Panc1 (cell line): ENCODE results near the gene NMNAT3. TPM values are rescaled to one million over a fixed set of nuclear protein-coding genes. Genes with fewer than 3 reads are reported as not detected.

Source experiments
- ATAC-seq: fragments of 200-7000 bp; cut with Tn5 transposase; 2 replicates; pipeline ENCODE4 v1.9.1; 2020; ENCODE audit warnings: mild to moderate bottlenecking, moderate library complexity
- BruUV-seq: library from RNA; stranded (reverse); fragments of 400-500 nt; replicated peaks from 2 replicates; lab custom pipeline; 2021; lab: Mats Ljungman, UMichigan
- CTCF ChIA-PET: fragments of 300-600 bp; sonication (Branson Sonifier 250); formaldehyde crosslinking; loops from one replicate; lab custom pipeline; 2022; ENCODE audit warnings: antibody characterized with exemption; lab: Charles Lee
- POLR2A ChIA-PET: fragments of 300-600 bp; sonication (Branson Sonifier 250); formaldehyde crosslinking; loops from one replicate; lab custom pipeline; 2022; ENCODE audit warnings: antibody characterized with exemption; lab: Charles Lee
- DNase-seq: peaks from one replicate; pipeline ENCODE4 v3.0.0-alpha.2; 2010; ENCODE audit warnings: low read depth, low spot score
- H3K27ac ChIP-seq: 2 replicates; pipeline ENCODE4 v1.5.1; 2011; ENCODE audit warnings: mild to moderate bottlenecking, low read length, inconsistent platforms
- H3K27me3 ChIP-seq: fragments of 200-500 bp; sonication (Bioruptor generic); 2 replicates; pipeline ENCODE4 v1.6.0; 2014; ENCODE audit warnings: low read length, inconsistent platforms; ENCODE audit not compliant: control insufficient read depth, insufficient read depth
- H3K36me3 ChIP-seq: fragments of 200-500 bp; sonication (Bioruptor generic); 2 replicates; pipeline ENCODE4 v1.5.1; 2014; ENCODE audit warnings: inconsistent platforms, mild to moderate bottlenecking, low read length, moderate library complexity; ENCODE audit not compliant: control insufficient read depth, insufficient read depth
- H3K4me1 ChIP-seq: 2 replicates; pipeline ENCODE4 v1.5.1; 2011; ENCODE audit warnings: inconsistent platforms, mild to moderate bottlenecking, low read length, moderate library complexity; ENCODE audit not compliant: control insufficient read depth, insufficient read depth
- H3K4me3 ChIP-seq, 2 experiments: 2 replicates each; pipeline ENCODE4 v1.5.1; 2011 to 2012; ENCODE audit warnings: low read depth in 2 of 2, low read length in 2 of 2, mild to moderate bottlenecking in 2 of 2, inconsistent platforms in 1 of 2, moderate library complexity in 1 of 2
- H3K9me3 ChIP-seq: fragments of 200-500 bp; sonication (Bioruptor generic); 2 replicates; pipeline ENCODE4 v1.5.1; 2014; ENCODE audit warnings: low read depth, mild to moderate bottlenecking, inconsistent platforms, low read length, moderate library complexity; ENCODE audit not compliant: control insufficient read depth, insufficient read depth
- POLR2AphosphoS5 ChIP-seq: IDR thresholded peaks from 2 replicates; pipeline ENCODE4 v1.6.1; 2012; ENCODE audit warnings: mild to moderate bottlenecking, low read depth, low read length, moderate library complexity
- SIN3A ChIP-seq: IDR thresholded peaks from 2 replicates; pipeline ENCODE4 v1.6.1; 2012; ENCODE audit warnings: low read depth, mild to moderate bottlenecking, low read length, moderate library complexity, borderline replicate concordance; ENCODE audit not compliant: insufficient read depth
- TCF7L2 ChIP-seq: IDR thresholded peaks from 2 replicates; pipeline ENCODE4 v1.6.1; 2011; ENCODE audit warnings: mild to moderate bottlenecking, low read depth, low read length, inconsistent platforms
- in situ Hi-C: cut with HindIII; loops from 2 replicates; pipeline ENCODE4 v1.10.0; 2016; ENCODE audit warnings: low sequenced_read_pairs, low pct_unique_long_range_greater_than_20kb
- intact Hi-C: fragments of 100-400 bp; cut with micrococcal nuclease; formaldehyde crosslinking; loops from one replicate; pipeline ENCODE4 v1.10.0; 2022; ENCODE audit not compliant: unreplicated experiment
- total RNA-seq: library from RNA; stranded (reverse); gene quantifications from one replicate; pipeline ENCODE4 v1.2.1, GENCODE V29; 2021; ENCODE audit not compliant: unreplicated experiment
- TF ChIP-seq, protein P1 (sequence below): fragments of 450-650 bp; IDR thresholded peaks from 2 replicates; pipeline ENCODE4 v1.5.1; 2017; ENCODE audit warnings: mild to moderate bottlenecking
- TF ChIP-seq, protein P2 (sequence below), 2 experiments: IDR thresholded peaks; 2 replicates each; pipeline ENCODE4 v1.6.1; 2011 to 2012; ENCODE audit warnings: low read depth in 2 of 2, control low read depth in 1 of 2, low read length in 1 of 2, mild to moderate bottlenecking in 1 of 2, moderate library complexity in 1 of 2; ENCODE audit not compliant: insufficient read depth in 1 of 2

NMNAT3 gene
- total RNA-seq, 1 experiment from 2014 or later, result 1.9 TPM

DNA sequence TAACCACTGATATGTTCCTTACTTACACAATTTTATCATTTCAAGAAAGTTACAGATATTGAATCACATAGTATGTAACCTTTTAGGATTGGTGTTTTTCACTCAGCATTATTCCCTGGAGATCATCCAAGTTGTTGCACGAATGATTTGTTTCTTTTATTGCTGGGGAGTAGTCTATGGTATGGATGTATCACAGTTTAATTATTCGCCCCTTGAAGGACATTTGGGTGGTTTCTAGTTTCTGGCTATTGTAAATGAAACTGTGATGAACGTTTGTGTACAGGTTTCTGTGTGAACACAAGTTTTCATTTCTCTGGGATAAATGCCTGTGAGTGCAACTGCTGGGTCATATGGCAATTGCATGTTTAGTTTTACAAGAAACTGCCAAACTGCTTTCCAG is 68.8 kb downstream of the NMNAT3 start:
- Histone ChIP-seq H3K4me1 (no peaks in the 10 kb centered on the region), H3K27ac (no peak overlapping the region), H3K4me3 (no peak overlapping the region), H3K9me3 (no peaks in the 10 kb centered on the region), H3K36me3 (no peaks in the 10 kb centered on the region), H3K27me3 (no peaks in the 10 kb centered on the region)
- no peak for ATAC-seq
- ChIA-PET CTCF (no interaction called here), POLR2A (no interaction called here)
- in situ Hi-C loops, result no loop called here
- no peak for TF ChIP-seq SIN3A
- no peak for TF ChIP-seq POLR2AphosphoS5
- TF ChIP-seq, protein P1, sequence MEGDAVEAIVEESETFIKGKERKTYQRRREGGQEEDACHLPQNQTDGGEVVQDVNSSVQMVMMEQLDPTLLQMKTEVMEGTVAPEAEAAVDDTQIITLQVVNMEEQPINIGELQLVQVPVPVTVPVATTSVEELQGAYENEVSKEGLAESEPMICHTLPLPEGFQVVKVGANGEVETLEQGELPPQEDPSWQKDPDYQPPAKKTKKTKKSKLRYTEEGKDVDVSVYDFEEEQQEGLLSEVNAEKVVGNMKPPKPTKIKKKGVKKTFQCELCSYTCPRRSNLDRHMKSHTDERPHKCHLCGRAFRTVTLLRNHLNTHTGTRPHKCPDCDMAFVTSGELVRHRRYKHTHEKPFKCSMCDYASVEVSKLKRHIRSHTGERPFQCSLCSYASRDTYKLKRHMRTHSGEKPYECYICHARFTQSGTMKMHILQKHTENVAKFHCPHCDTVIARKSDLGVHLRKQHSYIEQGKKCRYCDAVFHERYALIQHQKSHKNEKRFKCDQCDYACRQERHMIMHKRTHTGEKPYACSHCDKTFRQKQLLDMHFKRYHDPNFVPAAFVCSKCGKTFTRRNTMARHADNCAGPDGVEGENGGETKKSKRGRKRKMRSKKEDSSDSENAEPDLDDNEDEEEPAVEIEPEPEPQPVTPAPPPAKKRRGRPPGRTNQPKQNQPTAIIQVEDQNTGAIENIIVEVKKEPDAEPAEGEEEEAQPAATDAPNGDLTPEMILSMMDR, result no peak
- TF ChIP-seq, protein P2, sequence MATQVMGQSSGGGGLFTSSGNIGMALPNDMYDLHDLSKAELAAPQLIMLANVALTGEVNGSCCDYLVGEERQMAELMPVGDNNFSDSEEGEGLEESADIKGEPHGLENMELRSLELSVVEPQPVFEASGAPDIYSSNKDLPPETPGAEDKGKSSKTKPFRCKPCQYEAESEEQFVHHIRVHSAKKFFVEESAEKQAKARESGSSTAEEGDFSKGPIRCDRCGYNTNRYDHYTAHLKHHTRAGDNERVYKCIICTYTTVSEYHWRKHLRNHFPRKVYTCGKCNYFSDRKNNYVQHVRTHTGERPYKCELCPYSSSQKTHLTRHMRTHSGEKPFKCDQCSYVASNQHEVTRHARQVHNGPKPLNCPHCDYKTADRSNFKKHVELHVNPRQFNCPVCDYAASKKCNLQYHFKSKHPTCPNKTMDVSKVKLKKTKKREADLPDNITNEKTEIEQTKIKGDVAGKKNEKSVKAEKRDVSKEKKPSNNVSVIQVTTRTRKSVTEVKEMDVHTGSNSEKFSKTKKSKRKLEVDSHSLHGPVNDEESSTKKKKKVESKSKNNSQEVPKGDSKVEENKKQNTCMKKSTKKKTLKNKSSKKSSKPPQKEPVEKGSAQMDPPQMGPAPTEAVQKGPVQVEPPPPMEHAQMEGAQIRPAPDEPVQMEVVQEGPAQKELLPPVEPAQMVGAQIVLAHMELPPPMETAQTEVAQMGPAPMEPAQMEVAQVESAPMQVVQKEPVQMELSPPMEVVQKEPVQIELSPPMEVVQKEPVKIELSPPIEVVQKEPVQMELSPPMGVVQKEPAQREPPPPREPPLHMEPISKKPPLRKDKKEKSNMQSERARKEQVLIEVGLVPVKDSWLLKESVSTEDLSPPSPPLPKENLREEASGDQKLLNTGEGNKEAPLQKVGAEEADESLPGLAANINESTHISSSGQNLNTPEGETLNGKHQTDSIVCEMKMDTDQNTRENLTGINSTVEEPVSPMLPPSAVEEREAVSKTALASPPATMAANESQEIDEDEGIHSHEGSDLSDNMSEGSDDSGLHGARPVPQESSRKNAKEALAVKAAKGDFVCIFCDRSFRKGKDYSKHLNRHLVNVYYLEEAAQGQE (IDR thresholded peaks at IDR 0.05; ENCODE audit: insufficient read depth in 1 of 2, low read depth in 2 of 2, low read length in 1 of 2), result no peak
- TF ChIP-seq TCF7L2, result no peak
- DNase-seq, result no peak
- no TSS peak for BruUV-seq
- intact Hi-C loops, result no loop called here

DNA sequence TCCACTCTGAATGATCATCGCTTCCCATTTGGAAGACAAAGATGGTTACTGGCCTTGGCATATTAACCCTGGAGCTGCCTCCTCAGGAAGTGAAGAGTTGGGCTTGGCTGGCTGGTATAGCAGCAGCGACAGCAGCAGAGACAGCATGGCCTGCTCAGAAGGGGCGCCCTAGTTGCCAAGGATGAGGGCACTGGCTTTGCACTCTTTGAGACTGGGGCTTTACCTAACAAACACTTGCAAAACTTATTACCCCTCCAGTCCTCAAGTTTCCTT is 69.7 kb downstream of the NMNAT3 start:
- POLR2A ChIA-PET, result no interaction called here

More for the DNA sequence above, 69.7 kb downstream of the NMNAT3 start:
- no peak for DNase-seq
- in situ Hi-C loops, result no loop called here
- Histone ChIP-seq H3K27me3 (no peaks in the 10 kb centered on the region), H3K4me3 (no peak overlapping the region), H3K27ac (no peak overlapping the region), H3K4me1 (no peaks in the 10 kb centered on the region), H3K9me3 (no peaks in the 10 kb centered on the region), H3K36me3 (no peaks in the 10 kb centered on the region)
- CTCF ChIA-PET, result no interaction called here
- ATAC-seq, result no peak
- intact Hi-C loops, result no loop called here
- no TSS peak for BruUV-seq
- TF ChIP-seq, protein P2 (IDR thresholded peaks at IDR 0.05; ENCODE audit: insufficient read depth in 1 of 2, low read depth in 2 of 2, low read length in 1 of 2), result no peak
- TF ChIP-seq TCF7L2 (no peak), SIN3A (no peak), POLR2AphosphoS5 (no peak)
- TF ChIP-seq, protein P1, result no peak
